GM18907 (cell line): ENCODE results near the gene C10orf67.
"Not testable (repeated sequence)": the region's sequence is repeated elsewhere in the genome, so short reads cannot be mapped to it uniquely, and the experiment has no call there.

Experiments
- ATAC-seq: cut with Tn5 transposase; IDR thresholded peaks from one replicate; pipeline ENCODE4 v1.9.1; 2021; ENCODE audit warnings: mild to moderate bottlenecking, moderate library complexity; ENCODE audit not compliant: unreplicated experiment

Gene C10orf67

DNA sequence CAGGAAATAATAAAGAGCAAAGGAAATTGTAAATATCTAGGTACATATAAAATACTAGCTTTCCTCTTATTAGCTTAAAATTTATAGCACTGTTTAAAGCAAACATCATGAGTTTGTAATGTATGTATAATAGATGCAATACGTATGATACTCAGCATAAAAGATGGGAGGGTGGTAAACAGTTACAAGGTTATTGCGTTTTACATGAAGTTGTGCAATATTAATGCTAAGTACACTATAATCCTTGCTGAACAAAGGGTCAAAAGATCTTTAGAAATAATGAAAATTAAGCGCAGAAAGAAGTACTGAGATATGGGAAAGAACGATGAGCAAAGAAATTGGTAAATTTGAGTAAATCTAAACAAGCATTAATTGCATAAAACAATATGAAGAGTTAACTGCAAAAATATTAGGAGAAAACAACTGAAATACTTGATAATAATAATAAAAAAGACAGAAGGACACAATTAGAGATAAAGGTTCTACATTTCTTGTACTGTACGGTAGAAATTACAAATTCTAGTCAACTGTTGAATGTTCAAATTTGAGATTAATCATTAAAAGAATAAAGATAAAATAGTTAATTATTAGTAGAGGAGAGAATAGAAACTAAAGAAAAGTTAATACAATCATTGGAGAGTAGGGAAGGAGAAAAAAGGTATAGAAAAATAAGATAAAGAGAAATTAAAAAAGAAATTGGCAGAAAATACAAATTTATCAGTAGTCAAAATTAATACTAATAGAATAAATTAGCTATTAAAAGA, 17.9 kb downstream of the C10orf67 start:
- no peak for ATAC-seq

DNA sequence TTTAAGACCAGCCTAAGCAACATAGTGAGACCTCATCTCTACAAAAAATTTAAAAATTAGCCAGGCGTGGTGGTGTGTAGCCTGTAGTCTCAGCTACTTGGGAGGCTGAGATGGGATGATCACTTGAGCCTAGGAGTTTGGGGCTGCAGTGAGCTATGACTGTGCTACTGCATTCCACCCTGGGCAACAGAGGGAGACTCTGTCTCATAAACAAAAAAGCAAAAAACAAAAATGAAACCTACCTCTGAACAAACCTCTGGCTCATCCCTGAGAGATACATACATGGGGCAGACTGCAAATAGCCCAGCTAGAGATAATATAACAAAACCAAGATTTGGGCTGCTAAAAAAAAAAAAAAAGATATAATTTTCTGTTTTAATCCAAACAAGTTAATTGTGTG, 19.5 kb downstream of the C10orf67 start:
- ATAC-seq: peak; percentile 96

DNA sequence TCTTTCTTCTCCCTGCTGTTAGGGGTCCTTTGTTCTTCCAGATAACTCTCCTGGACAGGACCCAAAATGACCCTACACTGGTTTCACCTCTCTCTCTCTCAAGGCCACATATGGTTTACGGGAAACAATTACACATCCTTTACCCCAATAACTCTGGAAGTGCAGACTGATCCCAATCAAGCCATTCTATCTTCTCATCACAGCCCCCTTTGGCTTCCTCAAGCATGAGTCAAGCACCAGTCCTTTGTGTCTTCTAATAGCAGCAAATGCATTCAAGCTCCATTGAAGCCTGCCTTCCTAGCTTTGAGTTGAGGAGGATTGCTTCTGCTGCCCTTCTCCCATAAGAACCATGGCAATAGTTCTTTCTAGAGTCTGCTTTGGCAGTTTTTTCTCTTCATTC, 20.2 kb downstream of the C10orf67 start:
- ATAC-seq: no peak

DNA sequence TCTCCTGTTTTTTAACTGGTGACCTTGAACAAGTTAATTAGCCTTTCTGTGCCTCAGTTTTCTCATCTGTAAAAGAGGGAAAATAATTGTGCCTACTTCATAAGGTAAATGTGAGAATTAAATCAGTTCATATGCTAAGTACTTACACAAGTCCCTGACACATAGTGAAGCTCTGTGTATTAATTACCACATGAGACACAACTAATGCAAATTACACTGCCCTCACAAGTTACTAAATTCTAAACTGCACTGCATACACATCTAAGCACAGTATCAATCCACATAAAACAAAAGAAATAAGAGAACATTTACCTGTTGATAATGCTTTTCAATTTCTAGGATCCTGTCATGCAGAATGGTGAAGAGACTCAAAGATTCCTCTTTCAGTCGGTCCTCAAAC, 22.5 kb downstream of the C10orf67 start:
- ATAC-seq: no peak

DNA sequence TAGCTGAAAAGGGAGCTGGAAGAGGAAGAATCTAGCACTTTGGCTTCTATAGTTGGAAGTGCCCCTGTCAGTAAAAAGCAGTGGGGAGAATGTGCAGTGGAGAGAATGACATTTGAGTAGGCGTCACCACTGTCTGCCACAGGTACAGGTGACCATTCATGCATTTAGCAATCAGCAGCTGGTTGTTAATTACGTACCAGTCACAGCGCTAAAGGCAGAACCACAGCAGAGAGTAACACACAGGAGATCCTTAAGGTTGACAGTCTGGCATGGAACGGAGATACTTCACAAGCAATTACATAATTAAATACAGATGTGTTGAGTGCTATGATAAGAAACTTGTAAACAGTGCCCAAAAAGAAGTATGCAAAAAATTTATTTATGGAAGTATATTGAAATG, 24.8 kb downstream of the C10orf67 start:
- no peak for ATAC-seq

DNA sequence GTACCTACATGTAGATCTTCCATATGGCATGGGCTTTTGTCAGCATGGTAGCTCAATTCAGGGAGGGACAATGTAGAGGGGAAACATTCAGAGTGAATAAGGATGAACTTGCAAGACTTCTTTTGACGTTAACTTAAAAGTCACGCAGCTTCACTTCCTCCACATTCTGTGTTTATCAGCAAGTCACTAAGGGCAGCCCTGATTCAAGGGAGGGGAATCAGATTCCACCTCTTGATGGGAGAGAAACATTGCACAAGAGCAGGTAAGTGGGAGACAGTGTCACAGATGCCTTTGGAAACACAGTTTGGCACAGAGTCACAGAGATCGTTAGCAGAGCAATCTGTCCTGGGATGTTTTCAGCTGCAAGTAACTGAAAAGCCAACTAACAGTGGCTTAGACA, 26.2 kb downstream of the C10orf67 start:
- no peak for ATAC-seq

DNA sequence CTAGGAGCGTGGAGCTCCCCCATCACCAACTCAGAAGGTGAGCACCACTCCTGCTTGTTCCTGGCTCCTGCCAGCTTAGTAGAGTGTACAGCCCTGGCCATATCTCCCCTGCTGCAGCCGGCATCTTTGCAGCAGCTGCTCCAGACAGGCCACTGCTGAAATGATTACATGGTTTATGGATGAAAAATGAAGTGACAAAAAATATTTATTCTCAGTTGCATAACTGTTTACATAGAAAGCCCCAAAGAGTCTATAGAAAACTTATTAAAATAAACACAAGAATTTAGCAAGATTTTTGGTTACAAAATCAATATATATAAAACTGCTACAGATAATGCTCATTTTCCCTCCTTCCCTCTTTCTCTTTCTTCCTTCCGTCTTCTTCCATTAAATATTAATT, 27.2 kb downstream of the C10orf67 start:
- no peak for ATAC-seq

DNA sequence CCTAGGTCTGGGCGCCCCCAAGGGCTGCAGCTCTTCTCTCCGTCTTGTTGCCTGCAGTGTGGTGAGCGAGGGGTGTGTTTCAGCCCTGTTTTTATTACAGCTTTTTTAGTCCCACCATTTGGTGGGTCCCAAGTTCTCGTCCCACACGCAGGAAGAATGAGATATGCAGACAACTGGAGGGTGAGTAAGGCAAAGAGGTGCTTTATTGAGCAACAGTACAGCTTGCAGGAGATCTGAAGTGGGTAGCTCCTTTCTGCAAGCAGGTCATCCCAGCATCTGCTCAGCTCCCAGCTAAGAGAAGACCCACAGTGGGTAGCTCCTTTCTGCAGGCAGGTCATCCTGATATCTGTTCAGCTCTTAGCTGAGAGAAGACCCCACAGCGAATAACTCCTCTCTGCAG, 28.2 kb downstream of the C10orf67 start:
- no peak for ATAC-seq

DNA sequence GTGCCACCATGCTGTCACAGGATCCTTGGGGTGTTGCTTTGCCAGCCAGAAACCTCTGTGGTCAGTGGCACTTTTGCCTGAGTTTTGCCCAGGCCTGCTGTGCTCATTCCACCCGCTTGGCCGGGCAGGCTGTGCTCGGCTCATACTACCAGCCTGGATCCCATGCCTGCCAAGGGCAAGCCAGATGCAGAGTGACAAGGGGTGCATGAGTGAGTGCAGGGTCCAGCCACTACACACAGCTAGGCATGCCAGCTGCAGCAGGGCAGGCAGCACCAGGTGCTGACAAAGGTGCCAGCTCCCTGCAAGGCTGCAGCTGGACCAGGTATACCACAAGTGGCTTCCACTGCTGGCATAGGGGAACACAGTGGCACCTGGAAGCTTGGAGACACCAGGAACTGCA, 28.6 kb downstream of the C10orf67 start:
- no peak for ATAC-seq

DNA sequence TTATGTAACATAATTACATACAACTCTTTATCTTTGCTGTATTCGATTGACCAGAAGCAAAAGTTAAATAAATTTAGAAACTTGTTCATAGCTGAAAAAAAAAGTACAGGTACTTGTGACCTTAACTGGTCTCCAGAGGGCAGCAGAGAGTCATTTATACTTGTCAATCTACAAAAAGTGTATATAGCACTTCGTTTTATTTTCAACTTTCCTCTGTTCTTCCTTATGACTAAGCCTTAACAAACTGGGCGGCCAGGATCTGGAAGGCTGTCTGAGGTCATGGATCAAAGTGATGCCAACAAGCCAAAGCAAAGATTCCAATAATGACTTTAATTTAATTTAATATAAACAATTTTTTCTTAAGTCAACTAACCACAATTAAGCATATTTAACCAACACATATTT, 29.8 kb downstream of the C10orf67 start:
- no peak for ATAC-seq

DNA sequence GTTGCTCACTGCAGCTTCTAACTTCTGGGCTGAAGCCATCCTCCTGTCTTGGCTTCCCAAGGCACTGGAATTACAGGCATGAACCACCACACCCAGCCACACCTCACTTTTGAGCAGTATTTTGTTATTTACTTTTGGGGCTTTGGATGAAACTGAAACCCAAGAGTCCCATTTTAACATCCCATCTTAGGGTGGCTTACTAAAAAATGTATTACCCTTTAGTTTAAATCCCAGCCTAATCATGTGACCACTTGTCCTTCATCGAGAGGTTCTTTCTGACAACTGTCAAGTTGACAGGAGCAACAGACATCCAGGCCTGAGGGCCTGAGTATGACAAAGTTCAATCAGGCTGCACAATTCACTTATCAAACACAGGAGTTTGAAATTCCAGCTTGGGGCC, 33.6 kb downstream of the C10orf67 start:
- no peak for ATAC-seq

DNA sequence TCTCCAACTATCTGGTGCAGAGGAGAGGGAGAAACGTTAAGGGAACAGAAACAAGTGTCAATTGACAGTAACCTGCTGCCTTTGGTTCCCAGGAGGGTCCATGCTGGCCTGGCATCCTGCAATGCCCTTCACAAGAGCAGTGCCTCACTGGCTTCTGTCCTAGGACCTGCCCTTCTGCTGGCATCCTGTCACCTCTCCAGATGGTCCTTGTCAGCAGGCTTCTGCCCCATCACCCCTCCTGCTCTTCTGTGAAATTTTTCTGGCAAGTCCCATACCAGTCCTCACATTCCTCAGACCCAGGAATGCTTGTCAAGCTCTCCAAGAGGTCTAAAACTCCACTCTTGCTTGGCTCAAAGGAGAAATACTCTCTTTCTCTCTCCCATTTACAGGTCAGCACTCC, 34.2 kb downstream of the C10orf67 start:
- no peak for ATAC-seq

DNA sequence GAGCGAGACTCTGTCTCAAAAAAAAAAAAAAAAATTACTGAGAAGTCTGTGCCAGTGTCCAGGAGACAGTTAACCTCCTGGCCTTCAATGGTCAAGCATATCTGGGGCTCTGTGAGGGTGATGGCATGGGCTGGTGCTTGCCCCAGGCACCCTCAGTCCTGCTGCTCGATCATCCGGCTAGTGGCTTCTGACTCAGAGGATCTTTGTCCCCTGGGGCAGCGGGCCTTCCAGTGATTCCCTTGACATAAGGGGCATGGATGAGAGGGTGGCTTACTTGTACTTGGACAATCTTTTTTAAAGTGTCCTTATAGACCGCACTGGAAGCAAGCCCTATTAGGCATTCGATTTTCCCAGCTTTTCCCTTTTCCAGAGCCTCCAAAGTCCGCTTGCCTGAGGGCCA, 44.6 kb downstream of the C10orf67 start:
- not testable (repeated sequence) for ATAC-seq

DNA sequence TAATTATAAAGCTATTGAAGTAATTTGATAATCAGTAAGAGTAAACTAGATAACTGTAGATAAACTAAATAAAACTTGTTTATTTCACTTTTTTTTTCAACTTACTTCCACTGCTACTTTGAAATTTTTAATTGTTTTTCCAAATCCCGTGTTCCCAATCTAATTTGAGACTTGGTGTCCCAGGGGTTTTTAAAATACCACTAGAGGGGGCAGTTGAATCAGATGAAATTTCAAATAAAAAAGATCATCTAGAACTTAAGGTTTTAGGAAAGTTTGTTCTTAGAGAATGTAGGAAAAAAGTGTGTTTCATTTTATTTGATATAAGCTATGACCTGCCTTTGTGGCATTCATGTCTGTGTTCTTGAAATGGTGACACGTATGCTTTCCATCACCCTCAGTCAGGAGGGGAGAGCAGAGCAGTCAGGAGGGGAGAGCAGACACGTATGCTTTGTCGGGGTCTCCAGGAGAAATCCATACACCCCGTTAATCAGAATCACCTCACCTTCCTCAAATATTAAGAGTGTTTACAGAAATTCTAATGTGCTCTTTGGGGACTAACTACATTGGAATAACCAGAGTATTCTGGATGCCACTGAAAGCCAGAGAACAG, 49.9 kb downstream of the C10orf67 start:
- no peak for ATAC-seq

DNA sequence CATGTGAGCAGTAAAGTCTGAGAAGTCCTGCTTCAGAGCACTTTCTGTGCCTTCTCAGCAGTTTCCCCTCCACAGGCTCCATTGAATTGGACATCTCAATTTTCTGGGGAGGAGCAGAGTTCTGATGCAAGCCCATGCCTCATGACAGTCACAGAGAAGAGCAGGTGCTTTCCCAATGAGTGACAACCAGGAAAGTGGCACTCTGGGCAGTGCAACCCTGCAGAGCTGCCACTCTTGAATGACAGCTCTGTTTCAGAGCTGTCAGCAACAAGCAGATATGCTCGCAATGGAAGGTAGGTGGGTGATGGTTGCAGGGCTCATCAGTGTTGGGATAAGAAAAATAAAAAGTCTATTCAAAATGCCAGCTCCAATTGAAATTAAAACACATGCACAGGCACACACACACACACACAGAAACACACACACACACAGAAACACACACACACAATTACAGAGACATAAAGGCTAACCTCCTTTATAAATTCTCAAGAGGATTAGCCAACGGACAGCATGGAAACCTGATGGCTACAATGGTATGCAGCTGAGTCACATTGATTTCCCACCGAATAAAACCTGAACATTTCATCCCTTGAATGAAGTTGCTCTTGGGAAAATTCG, 50.5 kb downstream of the C10orf67 start:
- no peak for ATAC-seq

DNA sequence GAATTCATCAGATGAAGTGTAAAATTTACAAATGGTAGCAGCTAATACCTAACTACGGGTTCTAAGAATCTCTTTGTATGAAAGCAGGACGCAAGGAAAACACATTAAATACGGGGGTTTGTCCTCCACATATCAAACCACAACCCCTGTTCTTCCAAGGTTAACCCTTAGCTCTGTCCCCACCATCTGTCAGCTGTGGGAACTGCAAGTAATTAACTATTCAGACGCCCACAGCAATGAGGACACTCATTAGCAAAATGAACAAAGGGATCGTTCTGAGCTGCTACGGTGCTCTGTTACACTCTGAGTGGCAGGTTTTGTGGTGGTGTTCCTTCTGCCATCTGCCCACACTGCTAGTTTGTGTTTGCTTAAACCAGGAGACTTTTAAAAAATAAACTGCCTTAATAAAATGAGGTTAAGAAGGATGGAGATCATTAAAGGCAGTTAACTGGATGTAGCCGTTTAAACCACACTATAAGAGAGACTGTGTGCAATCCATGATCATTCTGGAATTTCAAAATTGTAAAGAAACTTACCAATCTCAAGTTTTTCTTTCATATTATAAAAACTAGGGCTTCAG, 51.4 kb downstream of the C10orf67 start:
- peak; percentile 98 for ATAC-seq

DNA sequence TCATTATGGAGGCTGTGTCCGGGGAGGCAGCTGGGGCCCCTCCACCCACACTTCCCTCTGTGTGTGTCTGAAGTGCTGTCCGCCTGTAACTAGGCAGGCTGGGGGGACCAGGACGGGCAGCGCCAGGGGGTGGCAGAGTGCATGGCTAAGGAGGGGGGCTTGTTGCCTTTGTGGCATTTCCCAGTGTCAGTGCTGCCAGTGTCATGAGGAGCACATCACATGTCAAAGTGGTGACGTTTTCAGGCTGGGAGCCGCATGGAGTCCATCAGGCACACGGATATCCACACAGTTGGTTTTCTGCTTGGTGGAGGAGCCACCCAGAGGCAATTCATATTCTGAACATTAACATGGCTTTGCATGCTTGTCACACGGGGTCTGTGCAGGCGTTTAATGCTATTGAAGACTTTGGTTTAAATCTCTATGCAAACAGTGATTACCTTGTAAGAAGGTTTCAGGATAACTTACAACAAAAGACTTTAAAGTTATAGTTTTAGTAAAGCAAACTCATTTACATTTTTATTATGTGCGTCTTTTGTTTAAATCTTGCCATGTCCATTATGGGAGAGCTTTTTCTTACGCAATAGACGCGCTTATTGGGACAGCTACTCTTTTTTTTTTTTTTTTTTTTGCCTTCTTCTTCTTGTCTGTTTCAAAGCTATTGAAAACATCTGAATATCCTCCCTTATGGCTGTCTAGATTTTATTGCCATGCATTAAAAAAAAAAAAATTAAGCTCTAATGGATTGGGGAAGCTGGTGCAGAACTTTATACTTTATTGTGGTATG, 52.9 kb downstream of the C10orf67 start:
- no peak for ATAC-seq

DNA sequence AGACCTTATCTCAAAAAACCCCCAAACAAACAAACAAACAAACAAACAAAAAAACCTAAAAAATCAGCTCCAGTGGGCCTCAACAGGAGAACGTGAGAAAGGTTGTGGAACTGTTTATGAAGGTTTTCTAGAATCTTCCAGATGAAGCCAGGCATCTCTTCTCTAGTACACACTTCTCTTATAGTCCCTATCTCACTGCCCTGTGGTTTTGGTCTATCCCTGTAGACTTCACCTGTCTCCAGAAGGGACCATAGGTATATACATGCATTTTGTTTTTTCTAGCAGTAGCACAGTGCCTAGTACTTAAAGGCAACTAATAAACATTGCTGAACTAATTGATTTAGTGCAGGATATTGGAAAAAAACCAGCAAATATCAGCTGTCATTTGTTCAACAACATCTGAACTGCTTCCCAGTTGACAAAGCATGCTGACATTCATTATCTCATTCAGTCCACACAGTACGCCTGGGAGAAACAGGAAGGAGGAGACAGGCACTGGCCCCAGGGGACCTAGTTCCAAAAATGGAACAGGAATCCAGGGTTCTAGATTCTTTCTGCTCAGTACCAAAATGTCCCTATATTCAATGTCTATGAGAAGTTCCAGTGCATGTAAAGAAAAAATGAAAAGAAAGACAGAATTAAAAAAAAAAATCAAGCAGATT, 59.8 kb downstream of the C10orf67 start:
- ATAC-seq: no peak

DNA sequence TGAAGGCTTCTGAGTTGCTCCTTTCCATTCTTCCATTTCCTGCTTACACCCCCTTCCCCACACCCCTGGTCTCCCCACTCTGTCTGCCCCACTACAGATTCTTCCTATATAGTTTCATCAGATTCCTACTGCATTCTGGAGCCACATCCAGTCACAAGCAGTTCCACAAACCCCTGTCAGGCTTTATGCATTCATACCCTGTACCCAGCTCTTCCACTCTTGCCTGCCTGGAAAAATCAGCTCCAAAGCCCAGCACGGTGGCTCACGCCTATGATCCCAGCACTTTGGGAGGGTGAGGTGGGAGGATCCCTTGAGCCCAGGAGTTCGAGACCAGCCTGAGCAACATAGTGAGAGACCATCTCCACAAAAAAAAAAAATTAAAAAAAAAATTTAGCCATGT, 60.4 kb downstream of the C10orf67 start:
- ATAC-seq: no peak

DNA sequence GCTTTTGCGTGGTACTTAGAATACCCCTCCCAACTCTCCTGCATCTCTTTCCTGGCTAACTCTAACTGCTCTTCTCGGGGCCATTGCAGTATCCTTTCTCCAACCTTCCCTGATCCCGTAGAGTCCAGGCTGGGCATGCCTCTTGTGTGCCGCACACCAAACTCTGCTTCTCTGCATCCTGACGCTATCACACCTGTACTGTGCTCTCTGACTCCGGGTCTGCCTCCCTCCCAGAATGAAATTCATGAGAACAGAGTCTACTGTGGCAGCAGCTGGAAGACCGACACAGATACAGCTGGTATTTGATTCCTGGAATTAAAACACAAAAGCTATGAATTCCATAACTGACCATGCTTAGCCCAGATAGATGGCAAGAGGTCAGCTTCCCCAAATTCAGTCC, 60.9 kb downstream of the C10orf67 start:
- ATAC-seq: no peak

DNA sequence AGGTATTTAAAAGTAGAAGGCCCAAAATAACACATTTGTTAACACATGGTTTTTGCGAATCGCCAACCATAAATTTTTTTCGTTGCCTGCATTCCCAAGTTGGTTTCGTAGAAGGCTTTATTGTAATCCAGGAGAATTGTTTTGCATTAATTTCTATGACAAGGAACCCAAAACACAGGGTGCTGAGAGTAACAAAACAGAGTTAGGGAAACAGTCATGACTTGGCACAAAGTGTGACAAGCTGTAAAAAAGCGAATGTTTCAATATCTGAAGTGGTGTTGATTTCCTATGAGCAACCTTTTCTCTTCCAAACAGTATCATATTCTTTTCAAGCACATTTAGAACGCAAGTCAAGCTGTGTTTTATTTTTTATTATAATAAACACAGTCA, 63.6 kb downstream of the C10orf67 start:
- no peak for ATAC-seq
